Muscle of leg (tissue), 11 donors: ENCODE results near the gene CYP51A1. TPM values are rescaled to one million over a fixed set of nuclear protein-coding genes. Genes with fewer than 3 reads are reported as not detected.
"Not testable (repeated sequence)": the region's sequence is repeated elsewhere in the genome, so short reads cannot be mapped to it uniquely, and the experiment has no call there.

ENCODE experiments used
- DNase-seq: peaks from one replicate; pipeline ENCODE4 v3.0.0; 2013
- H3K27ac ChIP-seq: one replicate; pipeline ENCODE4 v1.5.1; 2013; ENCODE audit warnings: mild to moderate bottlenecking, low read length, control low read depth
- H3K27me3 ChIP-seq: one replicate; pipeline ENCODE4 v1.6.1; 2013; ENCODE audit warnings: low read length; ENCODE audit not compliant: control insufficient read depth, insufficient read depth
- H3K36me3 ChIP-seq: one replicate; pipeline ENCODE4 v1.6.1; 2013; ENCODE audit warnings: low read length; ENCODE audit not compliant: control insufficient read depth, insufficient read depth
- H3K4me1 ChIP-seq: one replicate; pipeline ENCODE4 v1.6.1; 2013; ENCODE audit warnings: low read length; ENCODE audit not compliant: control insufficient read depth, insufficient read depth
- H3K4me3 ChIP-seq: one replicate; pipeline ENCODE4 v1.5.1; 2013; ENCODE audit warnings: low read length, control low read depth
- H3K9me3 ChIP-seq: replicated peaks from 2 replicates; pipeline ENCODE4 v1.6.1; 2013; ENCODE audit warnings: low read depth, low read length; ENCODE audit not compliant: control insufficient read depth
- WGBS: methylation state at CpG from one replicate; pipeline ENCODE4 v1.1.5; 2013; ENCODE audit warnings: missing lambda C conversion rate; ENCODE audit not compliant: insufficient coverage; 5-methylcytosine and 5-hydroxymethylcytosine counted together
- polyA plus RNA-seq, 8 donors: library from polyadenylated mRNA; unstranded; fragments of 120-200 nt; gene quantifications; one replicate each; pipeline versions ENCODE4 v1.2.1 to v1.2.3, GENCODE V29; 2013; ENCODE audit warnings: inconsistent platforms in 1 of 8, low replicate concordance in 1 of 8; ENCODE audit not compliant: insufficient read length in 8 of 8, insufficient read depth in 1 of 8
- total RNA-seq: library from RNA; stranded (reverse); fragments of 120-200 nt; gene quantifications from one replicate; pipeline ENCODE4 v1.2.4, GENCODE V29; 2013

CYP51A1 gene
- total and polyA plus RNA-seq, 9 donors, result 22.7 to 44.1 (median 31.0) TPM

DNA sequence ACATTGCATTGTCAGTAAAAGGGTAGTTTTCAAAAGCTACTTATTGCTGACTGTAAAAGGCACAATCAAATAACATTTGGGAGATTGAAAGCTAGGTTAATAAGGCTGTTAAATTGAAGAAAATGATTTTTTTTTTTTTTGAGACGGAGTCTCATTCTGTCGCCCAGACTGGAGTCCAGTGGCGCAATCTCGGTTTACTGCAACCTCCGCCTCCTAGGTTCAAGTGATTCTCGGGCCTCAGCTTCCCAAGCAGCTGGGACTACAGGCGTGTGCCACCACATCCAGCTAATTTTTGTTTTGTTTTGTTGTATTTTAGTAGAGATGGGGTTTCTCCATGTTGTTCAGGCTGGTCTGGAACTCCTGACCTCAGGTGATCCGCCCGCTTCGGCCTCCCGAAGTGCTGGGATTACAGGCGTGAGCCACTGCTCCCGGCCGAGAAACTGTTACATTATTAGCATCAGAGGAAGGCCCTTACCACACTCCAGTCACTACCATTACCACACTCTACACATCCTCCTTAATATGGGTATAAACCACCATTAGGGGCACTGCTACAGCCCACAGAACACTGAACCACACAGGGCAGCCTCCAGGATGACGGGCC, 1.0 kb downstream of the CYP51A1 start:
- H3K27ac ChIP-seq, result peak overlapping the region; percentile 97
- no peaks in the 10 kb centered on the region for H3K27me3 ChIP-seq
- peaks cover 13% of the 10 kb centered on the region for H3K36me3 ChIP-seq
- 3% methylated on average over 4 of the region's 15 CpGs for WGBS
- H3K4me3 ChIP-seq, result peak overlapping the region; percentile 95
- H3K4me1 ChIP-seq, result peaks cover 12% of the 10 kb centered on the region
- no peak for DNase-seq
- H3K9me3 ChIP-seq, result no peaks in the 10 kb centered on the region

DNA sequence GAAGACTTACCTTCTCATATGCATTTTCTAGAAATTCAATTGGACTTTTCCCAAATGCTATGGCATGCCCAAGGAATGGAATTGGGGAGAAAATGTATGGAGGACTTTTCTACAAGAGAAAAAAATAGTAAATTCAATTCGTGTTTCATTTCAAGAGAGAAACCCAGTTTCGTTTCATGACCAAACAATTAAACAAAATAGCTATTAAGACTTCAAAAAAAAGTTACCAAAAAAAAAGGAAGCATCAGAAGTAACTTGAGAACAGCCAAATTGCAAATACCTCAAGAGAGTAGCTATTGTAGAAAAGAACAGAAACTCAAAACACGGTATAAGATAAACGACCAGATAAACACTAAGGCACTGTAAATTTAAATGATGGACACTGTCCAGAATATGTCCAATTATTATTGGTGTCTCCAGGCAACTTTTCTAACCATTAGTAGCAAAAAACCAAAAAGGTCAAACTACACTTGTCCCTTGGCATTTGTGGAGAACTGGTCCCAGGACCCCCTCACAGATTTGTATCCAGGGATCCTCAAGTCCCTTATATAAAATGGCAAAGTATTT, 2.4 kb downstream of the CYP51A1 start:
- Histone ChIP-seq H3K27me3 (no peaks in the 10 kb centered on the region), H3K4me3 (no peak overlapping the region), H3K9me3 (no peaks in the 10 kb centered on the region), H3K36me3 (peaks cover 17% of the 10 kb centered on the region), H3K4me1 (peaks cover 12% of the 10 kb centered on the region), H3K27ac (no peak overlapping the region)
- no CpG with 5 or more reads among the region's 4 CpGs for whole genome bisulfite sequencing
- no peak for DNase-seq

DNA sequence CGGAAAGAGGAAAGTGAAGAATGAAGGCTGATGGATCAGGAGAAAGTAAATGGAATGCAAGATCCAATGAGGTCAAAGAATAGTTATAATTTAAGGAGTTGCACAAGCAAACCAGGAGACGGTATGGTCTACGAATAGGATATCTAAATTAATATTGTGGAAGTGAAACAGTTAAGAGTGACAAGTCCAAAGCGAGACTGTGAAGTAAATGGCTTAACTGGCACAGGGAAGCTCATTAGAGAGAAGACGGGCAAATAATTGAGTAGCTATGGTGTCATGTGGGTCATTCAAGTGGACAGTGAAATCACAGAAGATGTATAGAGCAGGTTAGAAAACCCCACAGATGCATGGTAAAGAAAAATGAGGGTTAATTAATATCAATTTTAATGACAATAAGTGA, 3.2 kb downstream of the CYP51A1 start:
- H3K9me3 ChIP-seq, result no peaks in the 10 kb centered on the region
- peaks cover 12% of the 10 kb centered on the region for H3K4me1 ChIP-seq
- no peak for DNase-seq
- no peak overlapping the region for H3K27ac ChIP-seq
- no peak overlapping the region for H3K4me3 ChIP-seq
- H3K36me3 ChIP-seq, result peaks cover 18% of the 10 kb centered on the region
- no peaks in the 10 kb centered on the region for H3K27me3 ChIP-seq
- 86% methylated on average over 5 of the region's 5 CpGs for WGBS

DNA sequence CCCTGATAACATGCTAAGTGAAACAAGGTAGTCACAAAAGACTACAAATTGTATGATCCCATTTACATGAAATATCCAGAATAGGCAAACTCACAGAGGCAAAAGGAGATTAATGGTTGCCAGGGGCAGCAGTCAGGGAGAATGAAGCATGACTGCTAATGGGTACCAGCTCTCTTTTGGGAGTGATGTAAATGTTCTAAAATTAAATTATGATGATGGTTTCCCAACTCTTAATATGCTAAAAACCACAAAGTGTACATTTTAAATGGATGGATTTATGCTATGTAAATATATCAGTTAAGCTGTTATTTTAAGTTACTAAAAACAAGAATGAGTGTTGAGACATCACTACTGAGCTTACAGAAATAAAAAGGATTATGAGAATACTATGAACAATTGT, 12.6 kb downstream of the CYP51A1 start:
- DNase-seq, result no peak
- H3K27ac ChIP-seq, result no peak overlapping the region
- no peak overlapping the region for H3K4me3 ChIP-seq
- H3K27me3 ChIP-seq, result no peaks in the 10 kb centered on the region
- H3K36me3 ChIP-seq, result peaks cover 20% of the 10 kb centered on the region
- no peaks in the 10 kb centered on the region for H3K4me1 ChIP-seq
- H3K9me3 ChIP-seq, result no peaks in the 10 kb centered on the region

DNA sequence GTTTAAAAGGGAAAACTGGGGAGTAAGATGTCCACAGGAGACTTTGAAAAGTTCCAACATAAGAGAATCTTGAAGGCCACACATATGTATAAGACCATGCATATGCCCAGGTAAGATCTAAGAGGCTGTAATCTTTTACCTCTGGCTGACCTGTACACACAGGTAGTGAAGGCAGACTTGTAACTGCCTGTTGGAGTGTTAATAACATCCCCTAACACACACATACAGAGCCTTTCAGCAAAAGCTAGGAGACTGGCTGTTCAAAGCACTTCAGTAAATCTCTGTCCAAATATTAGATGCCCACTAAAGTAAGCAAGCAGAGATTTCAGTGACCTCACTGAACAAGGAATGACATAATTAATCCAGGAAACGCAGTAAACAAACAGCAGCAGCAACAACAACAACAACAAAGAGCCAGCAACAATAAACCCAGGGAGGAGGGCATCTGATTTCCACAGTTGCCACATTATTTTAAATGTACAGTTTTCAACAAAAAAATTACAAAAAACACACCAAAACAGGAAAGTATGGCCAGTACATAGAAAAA, 15.0 kb downstream of the CYP51A1 start:
- Histone ChIP-seq H3K27me3 (no peaks in the 10 kb centered on the region), H3K36me3 (peaks cover 11% of the 10 kb centered on the region), H3K27ac (no peak overlapping the region), H3K4me1 (no peaks in the 10 kb centered on the region), H3K4me3 (no peak overlapping the region), H3K9me3 (no peaks in the 10 kb centered on the region)
- DNase-seq, result no peak
- WGBS, result no CpG with 5 or more reads among the region's 1 CpG

DNA sequence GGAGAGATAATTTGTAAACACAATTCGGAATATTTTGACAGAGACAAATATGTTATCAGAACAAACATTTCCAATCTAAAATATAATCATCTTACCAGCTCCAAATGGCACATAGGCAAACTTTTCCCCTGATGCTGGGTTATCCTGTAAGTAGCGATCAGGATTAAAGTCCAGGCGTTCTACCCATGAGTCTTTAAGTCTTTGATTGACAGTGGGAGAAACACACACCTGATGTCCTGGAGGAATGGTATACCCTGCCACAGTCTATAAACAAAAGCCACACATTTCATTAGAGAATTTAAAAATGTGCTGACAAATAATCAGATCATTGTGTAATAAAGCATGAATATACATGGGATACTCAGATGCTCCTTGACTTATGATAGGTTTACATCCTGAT, 17.3 kb downstream of the CYP51A1 start:
- Histone ChIP-seq H3K4me1 (no peaks in the 10 kb centered on the region), H3K27ac (no peak overlapping the region), H3K36me3 (peaks cover 7% of the 10 kb centered on the region), H3K4me3 (no peak overlapping the region), H3K9me3 (no peaks in the 10 kb centered on the region), H3K27me3 (no peaks in the 10 kb centered on the region)
- no peak for DNase-seq
- WGBS, result no CpG with 5 or more reads among the region's 3 CpGs

DNA sequence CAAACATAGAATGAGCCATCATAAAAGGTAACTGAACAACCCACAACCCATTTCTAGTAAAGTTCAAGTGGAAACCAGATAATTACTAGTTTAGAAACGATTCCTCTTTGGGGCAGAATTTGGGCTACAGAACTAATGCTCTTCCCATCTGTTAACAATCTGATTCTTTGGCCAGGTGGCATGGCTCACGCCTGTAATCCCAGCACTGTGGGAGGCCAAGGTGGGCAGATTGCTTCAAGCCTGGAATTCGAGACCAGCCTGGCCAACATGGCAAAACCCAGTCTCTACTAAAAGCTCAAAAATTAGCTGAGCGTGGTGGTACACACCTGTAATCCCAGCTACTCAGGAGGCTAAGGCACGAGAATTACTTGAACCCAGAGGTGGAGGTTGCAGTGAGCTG, 18.5 kb downstream of the CYP51A1 start:
- no peaks in the 10 kb centered on the region for H3K27me3 ChIP-seq
- no peak for DNase-seq
- no peak overlapping the region for H3K27ac ChIP-seq
- no peak overlapping the region for H3K4me3 ChIP-seq
- no peaks in the 10 kb centered on the region for H3K4me1 ChIP-seq
- peaks cover 11% of the 10 kb centered on the region for H3K36me3 ChIP-seq
- WGBS, result 84% methylated on average over 2 of the region's 5 CpGs
- H3K9me3 ChIP-seq, result no peaks in the 10 kb centered on the region

DNA sequence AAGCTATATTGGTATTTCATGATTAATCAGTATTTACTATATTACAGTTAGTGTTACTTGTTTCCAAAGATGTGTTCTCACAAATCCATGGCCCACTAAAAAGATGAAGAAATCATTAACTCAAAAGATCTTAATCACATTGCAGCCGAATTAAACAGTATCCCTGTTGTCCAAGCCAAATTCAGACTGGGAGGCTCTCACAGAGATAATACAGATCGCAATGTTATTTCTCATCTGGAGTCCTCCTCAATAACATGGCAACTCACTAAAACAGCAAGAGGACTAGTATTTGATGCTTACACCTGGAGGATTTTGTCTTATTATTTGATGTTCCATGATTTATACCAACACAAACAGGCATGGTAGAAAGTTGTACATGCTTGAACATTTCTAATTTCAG, 23.4 kb downstream of the CYP51A1 start:
- DNase-seq, result no peak
- 83% methylated on average over 1 of the region's 2 CpGs for WGBS
- H3K4me1 ChIP-seq, result no peaks in the 10 kb centered on the region
- H3K27me3 ChIP-seq, result no peaks in the 10 kb centered on the region
- no peaks in the 10 kb centered on the region for H3K9me3 ChIP-seq
- H3K27ac ChIP-seq, result no peak overlapping the region
- H3K36me3 ChIP-seq, result peaks cover 26% of the 10 kb centered on the region
- H3K4me3 ChIP-seq, result no peak overlapping the region

DNA sequence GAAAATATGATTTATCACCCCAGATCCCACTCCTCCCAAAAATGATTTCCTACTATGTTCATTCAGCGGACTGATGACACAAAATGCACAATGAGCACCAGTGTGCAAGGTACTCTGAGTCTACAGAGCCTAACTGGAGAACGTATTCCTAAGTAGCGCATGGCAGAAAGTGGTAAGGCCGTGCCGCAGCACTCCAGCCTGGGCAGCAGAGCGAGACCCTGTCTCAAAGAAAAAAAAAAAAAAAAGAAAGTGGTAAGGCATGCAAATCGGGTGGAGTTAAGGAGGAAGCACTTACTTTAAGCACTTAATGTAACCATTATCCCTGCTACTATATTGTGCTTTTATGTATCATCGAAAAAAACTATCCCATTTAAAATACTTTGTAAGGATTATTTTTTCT, 25.5 kb downstream of the CYP51A1 start:
- no peak for DNase-seq
- Histone ChIP-seq H3K9me3 (no peaks in the 10 kb centered on the region), H3K27ac (no peak overlapping the region), H3K36me3 (peaks cover 41% of the 10 kb centered on the region), H3K4me3 (no peak overlapping the region), H3K4me1 (no peaks in the 10 kb centered on the region), H3K27me3 (no peaks in the 10 kb centered on the region)
- WGBS, result 85% methylated on average over 2 of the region's 8 CpGs

DNA sequence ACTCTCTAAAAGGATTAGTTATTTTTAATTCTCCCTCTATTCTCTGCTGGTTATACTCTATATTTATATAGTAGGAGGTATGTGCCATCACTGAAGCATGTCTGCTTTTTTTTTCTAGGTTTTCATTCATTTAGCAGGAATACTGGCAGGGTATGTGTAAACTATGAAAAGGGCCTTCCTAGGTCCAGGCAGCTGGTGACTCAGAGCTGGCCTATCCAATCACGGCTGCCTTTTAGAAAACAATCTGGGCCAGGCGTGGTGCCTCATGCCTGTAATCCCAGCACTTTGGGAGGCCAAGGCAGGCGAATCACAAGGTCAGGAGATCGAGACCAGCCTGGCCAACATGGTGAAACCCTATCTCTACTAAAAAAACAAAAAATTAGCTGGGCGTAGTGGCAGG, 31.4 kb downstream of the CYP51A1 start:
- not testable (repeated sequence) for H3K4me1 ChIP-seq, H3K27ac ChIP-seq, H3K4me3 ChIP-seq, H3K9me3 ChIP-seq, DNase-seq, H3K27me3 ChIP-seq
- 100% methylated on average over 2 of the region's 5 CpGs for WGBS
- peaks cover 58% of the 10 kb centered on the region for H3K36me3 ChIP-seq
